ENCODE data around the gene TRIM71. TPM values are rescaled to one million over a fixed set of nuclear protein-coding genes. Genes with fewer than 3 reads are reported as not detected.

TRIM71 gene
- total and polyA plus RNA-seq, 2 of the 13 experiments (the other 11 are each of a cell fraction or from before 2014, with no cell fraction given) = 21.7 to 76.9 TPM

DNA sequence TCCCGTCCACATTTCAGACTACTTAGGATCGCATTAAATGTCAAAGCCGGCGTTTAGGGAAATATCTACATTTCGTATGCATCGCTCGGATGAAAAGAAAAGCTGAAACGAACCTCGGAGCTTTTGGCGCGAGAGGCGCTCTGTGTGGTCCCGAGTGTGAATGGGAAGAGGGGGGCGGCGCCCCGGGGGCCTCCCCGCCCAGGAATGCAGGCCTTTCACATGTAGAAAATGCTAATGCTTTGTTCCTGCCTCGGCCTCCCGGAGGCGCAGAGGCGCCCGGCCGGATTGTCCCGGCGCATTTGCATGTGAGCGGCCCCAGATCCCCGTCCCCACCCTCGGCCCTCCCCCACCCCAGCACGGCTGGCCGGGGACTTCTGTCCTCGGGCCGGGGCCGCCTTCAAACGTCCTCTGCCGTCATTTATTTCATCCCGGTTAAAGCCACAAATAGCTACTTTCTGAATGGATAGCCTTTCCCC lies 37.0 kb upstream of the TRIM71 start (continued):
- TF ChIP-seq, protein P1, sequence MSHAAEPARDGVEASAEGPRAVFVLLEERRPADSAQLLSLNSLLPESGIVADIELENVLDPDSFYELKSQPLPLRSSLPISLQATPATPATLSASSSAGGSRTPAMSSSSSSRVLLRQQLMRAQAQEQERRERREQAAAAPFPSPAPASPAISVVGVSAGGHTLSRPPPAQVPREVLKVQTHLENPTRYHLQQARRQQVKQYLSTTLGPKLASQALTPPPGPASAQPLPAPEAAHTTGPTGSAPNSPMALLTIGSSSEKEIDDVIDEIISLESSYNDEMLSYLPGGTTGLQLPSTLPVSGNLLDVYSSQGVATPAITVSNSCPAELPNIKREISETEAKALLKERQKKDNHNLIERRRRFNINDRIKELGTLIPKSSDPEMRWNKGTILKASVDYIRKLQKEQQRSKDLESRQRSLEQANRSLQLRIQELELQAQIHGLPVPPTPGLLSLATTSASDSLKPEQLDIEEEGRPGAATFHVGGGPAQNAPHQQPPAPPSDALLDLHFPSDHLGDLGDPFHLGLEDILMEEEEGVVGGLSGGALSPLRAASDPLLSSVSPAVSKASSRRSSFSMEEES (CRISPR knock-in tag; IDR thresholded peaks at IDR 0.05) = no peak
- TF ChIP-seq KDM4B (CRISPR knock-in tag; IDR thresholded peaks at IDR 0.05) (no peak), MBNL3 (CRISPR knock-in tag; conservative IDR thresholded peaks at IDR 0.05) (no peak), RCOR2 (CRISPR knock-in tag; IDR thresholded peaks at IDR 0.05) (0 out of 2 replicates have a peak, but pooled peaks have one; percentile 9), ZNF160 (CRISPR knock-in tag; IDR thresholded peaks at IDR 0.05) (peak; percentile 63; the same call in 1 of the 2 replicates), ZNF720 (CRISPR knock-in tag; IDR thresholded peaks at IDR 0.05) (no peak), GPN1 (CRISPR knock-in tag; IDR thresholded peaks at IDR 0.05; ENCODE audit: borderline replicate concordance) (no peak), ZNF879 (CRISPR knock-in tag; IDR thresholded peaks at IDR 0.05) (no peak), ZNF44 (CRISPR knock-in tag; IDR thresholded peaks at IDR 0.05) (no peak), ZNF350 (CRISPR knock-in tag; IDR thresholded peaks at IDR 0.05; ENCODE audit: borderline replicate concordance, low read depth) (no peak), ZNF781 (CRISPR knock-in tag; IDR thresholded peaks at IDR 0.05; ENCODE audit: borderline replicate concordance, not compliant biosample characterization) (no peak), HMG20B (CRISPR knock-in tag; conservative IDR thresholded peaks at IDR 0.05) (no peak), HNRNPLL (IDR thresholded peaks at IDR 0.05; ENCODE audit: low read depth, low read length, poor library complexity, severe bottlenecking) (no peak), SIN3A (IDR thresholded peaks at IDR 0.05; ENCODE audit: borderline replicate concordance, low read depth, low read length) (peak; percentile 50; the same call in 1 of the 2 replicates), DR1 (CRISPR knock-in tag; IDR thresholded peaks at IDR 0.05) (0 out of 2 replicates have a peak, but pooled peaks have one; percentile 20), ZNF713 (CRISPR knock-in tag; IDR thresholded peaks at IDR 0.05) (no peak), CEBPG (CRISPR knock-in tag; IDR thresholded peaks at IDR 0.05) (no peak), THAP11 (CRISPR knock-in tag; IDR thresholded peaks at IDR 0.05) (no peak; the same call in 1 of the 2 replicates), SMAD3 (CRISPR knock-in tag; IDR thresholded peaks at IDR 0.05) (no peak), MTA1 (CRISPR knock-in tag; IDR thresholded peaks at IDR 0.05; ENCODE audit: borderline replicate concordance) (no peak), ZNF850 (CRISPR knock-in tag; conservative IDR thresholded peaks at IDR 0.05) (no peak), ATAD3A (CRISPR knock-in tag; IDR thresholded peaks at IDR 0.05) (no peak), HNRNPK (IDR thresholded peaks at IDR 0.05; ENCODE audit: low read depth, low read length, poor library complexity, severe bottlenecking) (no peak), ZNF296 (CRISPR knock-in tag; conservative IDR thresholded peaks at IDR 0.05) (0 out of 2 replicates have a peak, but pooled peaks have one; percentile 45), ZC3H13 (CRISPR knock-in tag; IDR thresholded peaks at IDR 0.05) (no peak)
- TF ChIP-seq, protein P2, sequence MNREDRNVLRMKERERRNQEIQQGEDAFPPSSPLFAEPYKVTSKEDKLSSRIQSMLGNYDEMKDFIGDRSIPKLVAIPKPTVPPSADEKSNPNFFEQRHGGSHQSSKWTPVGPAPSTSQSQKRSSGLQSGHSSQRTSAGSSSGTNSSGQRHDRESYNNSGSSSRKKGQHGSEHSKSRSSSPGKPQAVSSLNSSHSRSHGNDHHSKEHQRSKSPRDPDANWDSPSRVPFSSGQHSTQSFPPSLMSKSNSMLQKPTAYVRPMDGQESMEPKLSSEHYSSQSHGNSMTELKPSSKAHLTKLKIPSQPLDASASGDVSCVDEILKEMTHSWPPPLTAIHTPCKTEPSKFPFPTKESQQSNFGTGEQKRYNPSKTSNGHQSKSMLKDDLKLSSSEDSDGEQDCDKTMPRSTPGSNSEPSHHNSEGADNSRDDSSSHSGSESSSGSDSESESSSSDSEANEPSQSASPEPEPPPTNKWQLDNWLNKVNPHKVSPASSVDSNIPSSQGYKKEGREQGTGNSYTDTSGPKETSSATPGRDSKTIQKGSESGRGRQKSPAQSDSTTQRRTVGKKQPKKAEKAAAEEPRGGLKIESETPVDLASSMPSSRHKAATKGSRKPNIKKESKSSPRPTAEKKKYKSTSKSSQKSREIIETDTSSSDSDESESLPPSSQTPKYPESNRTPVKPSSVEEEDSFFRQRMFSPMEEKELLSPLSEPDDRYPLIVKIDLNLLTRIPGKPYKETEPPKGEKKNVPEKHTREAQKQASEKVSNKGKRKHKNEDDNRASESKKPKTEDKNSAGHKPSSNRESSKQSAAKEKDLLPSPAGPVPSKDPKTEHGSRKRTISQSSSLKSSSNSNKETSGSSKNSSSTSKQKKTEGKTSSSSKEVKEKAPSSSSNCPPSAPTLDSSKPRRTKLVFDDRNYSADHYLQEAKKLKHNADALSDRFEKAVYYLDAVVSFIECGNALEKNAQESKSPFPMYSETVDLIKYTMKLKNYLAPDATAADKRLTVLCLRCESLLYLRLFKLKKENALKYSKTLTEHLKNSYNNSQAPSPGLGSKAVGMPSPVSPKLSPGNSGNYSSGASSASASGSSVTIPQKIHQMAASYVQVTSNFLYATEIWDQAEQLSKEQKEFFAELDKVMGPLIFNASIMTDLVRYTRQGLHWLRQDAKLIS (CRISPR knock-in tag; IDR thresholded peaks at IDR 0.05) = no peak; the same call in 1 of the 2 replicates
- TF ChIP-seq, protein P3, sequence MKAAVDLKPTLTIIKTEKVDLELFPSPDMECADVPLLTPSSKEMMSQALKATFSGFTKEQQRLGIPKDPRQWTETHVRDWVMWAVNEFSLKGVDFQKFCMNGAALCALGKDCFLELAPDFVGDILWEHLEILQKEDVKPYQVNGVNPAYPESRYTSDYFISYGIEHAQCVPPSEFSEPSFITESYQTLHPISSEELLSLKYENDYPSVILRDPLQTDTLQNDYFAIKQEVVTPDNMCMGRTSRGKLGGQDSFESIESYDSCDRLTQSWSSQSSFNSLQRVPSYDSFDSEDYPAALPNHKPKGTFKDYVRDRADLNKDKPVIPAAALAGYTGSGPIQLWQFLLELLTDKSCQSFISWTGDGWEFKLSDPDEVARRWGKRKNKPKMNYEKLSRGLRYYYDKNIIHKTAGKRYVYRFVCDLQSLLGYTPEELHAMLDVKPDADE (CRISPR knock-in tag; IDR thresholded peaks at IDR 0.05) = no peak

Measured in HepG2 (cell line).